Placental epithelial cell (primary cell): ENCODE results near the gene BRSK2. TPM values are rescaled to one million over a fixed set of nuclear protein-coding genes. Genes with fewer than 3 reads are reported as not detected.

Experiments used
- total RNA-seq: library from RNA; depleted of rRNA; stranded (reverse); fragments of >200 nt; gene quantifications from 2 replicates; pipeline ENCODE4 v1.2.3, GENCODE V29; 2012

Gene BRSK2
- 0.11 and 0.39 TPM in 2 replicates for total RNA-seq

GRCh38 chr11:1389932-1390568 lies at the start of gene BRSK2:
TSS of gene BRSK2 (plus strand) at chr11:1389934. CDS start at chr11:1390285, 351 bp downstream.

GRCh38 chr11:1486054-1486825 lies 96.5 kb downstream of the BRSK2 start, which contains the start of gene MOB2:
TSS of gene MOB2 (minus strand) at chr11:1486779. CDS start at chr11:1486556, 223 bp downstream.

Other genes with a start within 250 kb of the BRSK2 start
- under 0.01 TPM in 1 of 2 replicates, not detected in the other for gene MUC5AC, start 232.0 kb upstream of the BRSK2 start, total RNA-seq
- gene MUC5B, start 166.9 kb upstream of the BRSK2 start, total RNA-seq: under 0.01 TPM in 1 of 2 replicates, not detected in the other
- gene TOLLIP, start 80.3 kb upstream of the BRSK2 start, total RNA-seq: 22.4 and 30.2 TPM in 2 replicates
- gene MOB2, start 96.8 kb downstream of the BRSK2 start, total RNA-seq: 25.5 and 32.3 TPM in 2 replicates
- 0.79 and 1.5 TPM in 2 replicates for gene DUSP8, start 182.3 kb downstream of the BRSK2 start, total RNA-seq
- gene KRTAP5-1, start 195.3 kb downstream of the BRSK2 start, total RNA-seq: not detected in 2 replicates
- gene KRTAP5-2, start 208.4 kb downstream of the BRSK2 start, total RNA-seq: not detected in 2 replicates
- not detected in 2 replicates for gene KRTAP5-3, start 218.5 kb downstream of the BRSK2 start, total RNA-seq
- not detected in 2 replicates for gene KRTAP5-4, start 232.2 kb downstream of the BRSK2 start, total RNA-seq
- gene KRTAP5-5, start 239.8 kb downstream of the BRSK2 start, total RNA-seq: not detected in 2 replicates